Ovary (tissue), 9 donors: ENCODE results near the gene SEMA3C. TPM values are rescaled to one million over a fixed set of nuclear protein-coding genes. Genes with fewer than 3 reads are reported as not detected.

Source experiments
- DNase-seq, 5 donors: peaks; one replicate each; pipeline ENCODE4 v3.0.0-alpha.2; 2019 to 2020
- H3K27ac ChIP-seq, 2 donors: fragments of 200-600 bp; one replicate each; pipeline versions ENCODE4 v1.5.1 to v1.8.0; 2019 to 2022
- H3K27me3 ChIP-seq: fragments of 200-600 bp; one replicate; pipeline ENCODE4 v1.8.0; 2022
- H3K36me3 ChIP-seq: fragments of 200-600 bp; sonication (generic); one replicate; pipeline ENCODE4 v1.5.1; 2019
- H3K4me1 ChIP-seq: one replicate; pipeline ENCODE4 v1.8.1; 2013; ENCODE audit warnings: mild to moderate bottlenecking, moderate library complexity; ENCODE audit not compliant: insufficient read depth
- H3K4me3 ChIP-seq: fragments of 200-600 bp; sonication (generic); one replicate; pipeline ENCODE4 v1.5.1; 2017
- H3K9me3 ChIP-seq, 2 donors: fragments of 200-600 bp in 1 of 2; sonication (generic) in 1 of 2; one replicate each; pipeline versions ENCODE4 v1.5.1 to v1.8.1; 2013 to 2019; ENCODE audit warnings: mild to moderate bottlenecking in 1 of 2, moderate library complexity in 1 of 2
- EP300 ChIP-seq: sonication (generic); formaldehyde crosslinking; IDR thresholded peaks from one replicate; pipeline ENCODE4 v1.6.1; 2017; ENCODE audit warnings: antibody characterized with exemption
- POLR2A ChIP-seq: fragments of 450-650 bp; IDR thresholded peaks from one replicate; pipeline ENCODE4 v1.6.1; 2017; ENCODE audit warnings: antibody characterized with exemption, mild to moderate bottlenecking, moderate library complexity
- WGBS, 3 donors: extraction: QIAGEN DNeasy Blood & Tissue Kit in 1 of 3; methylation state at CpG; one replicate each; pipeline versions ENCODE4 v1.1.5 to v1.1.7; 2013 to 2017; 5-methylcytosine and 5-hydroxymethylcytosine counted together
- intact Hi-C, 4 donors: fragments of 100-400 bp; cut with DNase I; formaldehyde crosslinking; loops; one replicate each; pipeline versions ENCODE4 v1.11.0 to v1.15.1; 2022 to 2023
- polyA plus RNA-seq, 2 donors: library from polyadenylated mRNA; stranded (reverse); fragments of 200-250 nt in 1 of 2; fragments of 350-450 nt in 1 of 2; fragmentation: Illumina TruSeq in 1 of 2; extraction: RNeasy Lipid Tissue Mini Kit (QIAGEN cat#74804) in 1 of 2; gene quantifications; one replicate each; pipeline ENCODE4 v1.2.3, GENCODE V29; 2013 to 2014
- total RNA-seq, 7 donors: library from RNA; depleted of rRNA in 2 of 7; stranded (reverse); fragments of >200 nt in 2 of 7; fragmentation: NEBNext Ultra II Directional in 3 of 7; extraction: Animal tissue kit (Norgen Biotek cat#: 25700) in 3 of 7; gene quantifications; one replicate each; pipeline versions ENCODE4 v1.1.0 to v1.2.4, GENCODE V29; 2016 to 2023
- TF ChIP-seq, protein P1 (sequence below), 3 donors: fragments of 450-650 bp in 2 of 3; fragments of 200-600 bp in 1 of 3; IDR thresholded peaks; one replicate each; pipeline versions ENCODE4 v1.5.1 to v1.8.0; 2016 to 2022; ENCODE audit warnings: antibody characterized with exemption in 3 of 3, mild to moderate bottlenecking in 1 of 3
- donor health status: DM: no; HTN: no; CAD: no; lungs with moderate emphysema.
- donor health status: DM: no; HTN: no; CAD: no.
- donor health status: Bipolar disorder and iron deficiency.
- donor health status: DM: yes; HTN: yes; CAD: no.
- donor health status: DM: no; HTN: no; CAD: no.
- donor health status: DM: yes; HTN: yes; CAD: no.

SEMA3C gene
- total and polyA plus RNA-seq, 9 donors = 20.1 to 91.9 (median 53.5) TPM

DNA sequence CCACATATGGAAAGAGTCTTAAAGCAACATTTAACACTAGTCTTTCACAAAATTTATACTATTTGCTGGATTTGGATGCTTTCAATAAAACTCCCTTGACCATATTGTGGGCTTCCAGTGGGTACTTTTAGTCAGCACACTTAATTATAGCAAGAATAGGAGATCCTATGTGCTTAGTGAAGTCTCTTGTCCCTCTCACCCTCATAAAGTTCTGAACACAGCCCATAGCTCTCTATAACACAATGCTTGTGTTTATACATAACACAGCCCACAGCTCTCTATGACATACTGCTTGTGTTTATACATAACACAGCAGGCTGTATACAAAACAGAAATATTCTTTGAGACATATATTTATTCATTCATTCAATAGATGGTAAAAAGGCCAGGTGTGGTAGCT, 79.0 kb downstream of the SEMA3C start:
- Histone ChIP-seq H3K27me3 (no peaks in the 10 kb centered on the region), H3K4me1 (peaks cover 2% of the 10 kb centered on the region), H3K27ac (no peak overlapping the region), H3K9me3 (no peaks in the 10 kb centered on the region), H3K36me3 (no peaks in the 10 kb centered on the region), H3K4me3 (no peak overlapping the region)
- TF ChIP-seq, protein P1, sequence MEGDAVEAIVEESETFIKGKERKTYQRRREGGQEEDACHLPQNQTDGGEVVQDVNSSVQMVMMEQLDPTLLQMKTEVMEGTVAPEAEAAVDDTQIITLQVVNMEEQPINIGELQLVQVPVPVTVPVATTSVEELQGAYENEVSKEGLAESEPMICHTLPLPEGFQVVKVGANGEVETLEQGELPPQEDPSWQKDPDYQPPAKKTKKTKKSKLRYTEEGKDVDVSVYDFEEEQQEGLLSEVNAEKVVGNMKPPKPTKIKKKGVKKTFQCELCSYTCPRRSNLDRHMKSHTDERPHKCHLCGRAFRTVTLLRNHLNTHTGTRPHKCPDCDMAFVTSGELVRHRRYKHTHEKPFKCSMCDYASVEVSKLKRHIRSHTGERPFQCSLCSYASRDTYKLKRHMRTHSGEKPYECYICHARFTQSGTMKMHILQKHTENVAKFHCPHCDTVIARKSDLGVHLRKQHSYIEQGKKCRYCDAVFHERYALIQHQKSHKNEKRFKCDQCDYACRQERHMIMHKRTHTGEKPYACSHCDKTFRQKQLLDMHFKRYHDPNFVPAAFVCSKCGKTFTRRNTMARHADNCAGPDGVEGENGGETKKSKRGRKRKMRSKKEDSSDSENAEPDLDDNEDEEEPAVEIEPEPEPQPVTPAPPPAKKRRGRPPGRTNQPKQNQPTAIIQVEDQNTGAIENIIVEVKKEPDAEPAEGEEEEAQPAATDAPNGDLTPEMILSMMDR (IDR thresholded peaks at IDR 0.05) = no peak
- no peak for TF ChIP-seq POLR2A
- TF ChIP-seq EP300 = no peak
- intact Hi-C loops = no loop called here
- DNase-seq = no peak

DNA sequence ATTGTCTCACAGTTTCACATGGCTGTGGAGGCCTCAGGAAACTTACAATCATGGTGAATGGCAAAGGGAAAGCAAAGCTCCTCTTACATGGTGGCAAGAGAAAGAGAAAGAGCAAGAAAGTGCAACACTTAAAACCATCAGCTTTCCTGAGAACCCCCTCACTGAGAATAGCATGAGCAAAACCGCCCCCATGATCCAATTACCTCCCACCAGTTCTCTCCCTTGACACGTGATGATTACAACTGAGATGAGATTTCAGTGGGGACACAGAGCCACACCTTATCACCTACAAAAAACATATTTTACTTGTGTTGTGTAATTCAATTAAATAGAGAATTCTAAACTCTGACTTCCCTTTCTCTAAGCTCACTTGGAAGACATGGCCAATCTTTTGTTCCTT, 80.2 kb downstream of the SEMA3C start:
- Histone ChIP-seq H3K27ac (no peak overlapping the region), H3K36me3 (no peaks in the 10 kb centered on the region), H3K9me3 (no peaks in the 10 kb centered on the region), H3K4me1 (peaks cover 2% of the 10 kb centered on the region), H3K4me3 (no peak overlapping the region), H3K27me3 (no peaks in the 10 kb centered on the region)
- no peak for DNase-seq
- intact Hi-C loops = no loop called here
- TF ChIP-seq, protein P1 (IDR thresholded peaks at IDR 0.05) = no peak
- no peak for TF ChIP-seq EP300
- TF ChIP-seq POLR2A = no peak
- WGBS, 3 donors = 48 to 94% (median 90%) methylated on average over 2 of the region's 2 CpGs

DNA sequence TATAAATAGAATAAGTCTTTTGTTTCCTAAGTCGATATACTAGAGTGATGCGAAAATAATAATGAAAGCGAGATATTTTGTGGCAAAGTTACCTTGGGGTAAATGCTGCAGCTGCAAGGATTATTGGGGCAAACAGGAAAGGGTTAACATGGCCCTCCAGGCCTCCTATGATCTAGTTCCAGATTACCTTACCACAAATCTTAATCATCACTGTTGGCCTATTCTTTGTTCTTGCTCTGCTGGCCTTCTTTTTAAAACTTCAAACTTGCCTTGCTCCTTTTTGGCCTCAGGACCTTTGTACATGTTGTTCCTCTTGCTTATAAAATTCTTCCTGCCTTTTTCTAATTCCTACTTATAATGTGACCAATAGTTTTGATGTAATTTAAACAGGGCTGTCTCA, 81.5 kb downstream of the SEMA3C start:
- Histone ChIP-seq H3K4me3 (no peak overlapping the region), H3K27ac (no peak overlapping the region), H3K9me3 (no peaks in the 10 kb centered on the region), H3K36me3 (no peaks in the 10 kb centered on the region), H3K4me1 (peaks cover 2% of the 10 kb centered on the region), H3K27me3 (no peaks in the 10 kb centered on the region)
- no peak for DNase-seq
- intact Hi-C loops = no loop called here
- no peak for TF ChIP-seq POLR2A
- TF ChIP-seq, protein P1 (IDR thresholded peaks at IDR 0.05) = no peak
- no peak for TF ChIP-seq EP300
- 92 to 94% (median 93%) methylated on average over 3 of the region's 3 CpGs for WGBS, 3 donors

DNA sequence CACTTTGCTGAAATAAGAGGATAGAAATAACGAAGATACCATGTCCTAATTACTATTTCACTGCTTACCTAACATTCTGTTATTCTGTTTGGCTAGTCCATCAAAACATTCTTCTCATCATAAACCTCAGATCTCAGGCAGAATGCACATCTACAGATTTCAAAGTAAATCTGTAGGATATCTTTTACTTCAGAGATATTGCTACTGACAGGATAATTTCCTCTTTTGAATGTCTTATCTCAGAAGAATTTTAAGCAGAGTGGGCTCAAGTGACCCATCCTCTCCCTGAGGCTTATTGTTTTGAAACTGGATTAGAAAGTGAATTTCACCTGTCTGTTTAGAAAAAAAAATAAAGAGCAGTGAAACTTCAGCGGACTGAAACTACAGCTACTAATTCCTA, 83.6 kb downstream of the SEMA3C start:
- no peak for DNase-seq
- H3K36me3 ChIP-seq = no peaks in the 10 kb centered on the region
- WGBS, 3 donors = 91 to 95% (median 95%) methylated on average over 2 of the region's 2 CpGs
- H3K27me3 ChIP-seq = no peaks in the 10 kb centered on the region
- no peak overlapping the region for H3K4me3 ChIP-seq
- no peak overlapping the region for H3K27ac ChIP-seq
- no peaks in the 10 kb centered on the region for H3K9me3 ChIP-seq
- intact Hi-C loops = no loop called here
- H3K4me1 ChIP-seq = no peaks in the 10 kb centered on the region
- TF ChIP-seq EP300 (no peak), POLR2A (no peak)
- TF ChIP-seq, protein P1 (IDR thresholded peaks at IDR 0.05) = no peak
